ENCODE measurements around the gene COL11A2.

Gene COL11A2

GRCh38 chr6:33176906-33177305, 15.4 kb downstream of the COL11A2 start:
- no peak for DNase-seq (ENCODE audit: extremely low read depth, low read depth)
- no peak for TF ChIP-seq CTCF (IDR thresholded peaks at IDR 0.05; ENCODE audit: low read depth, low read length, missing control alignments)

GRCh38 chr6:33175436-33176069, 16.7 kb downstream of the COL11A2 start:
- H3K4me3 ChIP-seq (replicated peaks; ENCODE audit: low read depth, low read length) = no peak overlapping the region
- no peak for DNase-seq (ENCODE audit: extremely low read depth, low read depth)
- no peak for TF ChIP-seq CTCF (IDR thresholded peaks at IDR 0.05; ENCODE audit: low read depth, low read length, missing control alignments)

More at GRCh38 chr6:33176906-33177305, 15.4 kb downstream of the COL11A2 start:
- no peak overlapping the region for H3K4me3 ChIP-seq (replicated peaks; ENCODE audit: low read depth, low read length)

GRCh38 chr6:33174784-33175183, 17.5 kb downstream of the COL11A2 start:
- no peak overlapping the region for H3K4me3 ChIP-seq (replicated peaks; ENCODE audit: low read depth, low read length)
- no peak for DNase-seq (ENCODE audit: extremely low read depth, low read depth)
- no peak for TF ChIP-seq CTCF (IDR thresholded peaks at IDR 0.05; ENCODE audit: low read depth, low read length, missing control alignments)

- no peak overlapping the region for H3K4me3 ChIP-seq (replicated peaks; ENCODE audit: low read depth, low read length)
- DNase-seq (ENCODE audit: extremely low read depth, low read depth) = no peak
Observed at GRCh38 chr6:33173535-33174180, 18.6 kb downstream of the COL11A2 start.

GRCh38 chr6:33172688-33173534, 19.4 kb downstream of the COL11A2 start:
- H3K4me3 ChIP-seq (replicated peaks; ENCODE audit: low read depth, low read length) = no peak overlapping the region
- TF ChIP-seq CTCF (IDR thresholded peaks at IDR 0.05; ENCODE audit: low read depth, low read length, missing control alignments) = peak; percentile 63
- DNase-seq (ENCODE audit: extremely low read depth, low read depth) = no peak

More at GRCh38 chr6:33173535-33174180, 18.6 kb downstream of the COL11A2 start:
- no peak for TF ChIP-seq CTCF (IDR thresholded peaks at IDR 0.05; ENCODE audit: low read depth, low read length, missing control alignments)

- no peak for TF ChIP-seq CTCF (IDR thresholded peaks at IDR 0.05; ENCODE audit: low read depth, low read length, missing control alignments)
- H3K4me3 ChIP-seq (replicated peaks; ENCODE audit: low read depth, low read length) = no peak overlapping the region
- DNase-seq (ENCODE audit: extremely low read depth, low read depth) = no peak
Observed at GRCh38 chr6:33171880-33172687, 20.2 kb downstream of the COL11A2 start.

Data from HFF-Myc (cell line).